NCI-H524 (cell line): ENCODE measurements around the gene FES.

Source experiments
- DNase-seq, 2 experiments: peaks; one replicate each; lab custom pipeline; 2025; lab: John Stamatoyannopoulos, UW

The FES gene

DNA sequence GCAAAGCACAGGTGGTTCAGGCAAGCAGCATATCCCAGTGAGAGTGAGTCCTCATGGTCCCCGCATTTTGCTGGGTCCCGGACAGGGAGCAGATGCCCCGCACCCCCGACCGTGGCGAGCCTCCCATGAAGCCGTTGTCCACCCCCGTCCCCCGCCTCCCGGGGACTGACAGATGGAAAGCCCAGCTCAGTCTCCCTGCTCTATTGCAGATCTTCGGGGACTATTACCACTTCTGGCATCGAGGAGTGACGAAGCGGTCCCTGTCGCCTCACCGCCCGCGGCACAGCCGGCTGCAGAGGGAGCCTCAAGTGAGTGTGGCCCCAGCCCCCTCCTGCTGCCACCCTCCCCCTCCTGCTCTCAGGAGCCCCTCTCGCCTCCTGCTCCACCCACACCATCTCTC lies 8.3 kb upstream of the FES start:
- peak in 1 of 2 experiments; percentile 64 for DNase-seq

DNA sequence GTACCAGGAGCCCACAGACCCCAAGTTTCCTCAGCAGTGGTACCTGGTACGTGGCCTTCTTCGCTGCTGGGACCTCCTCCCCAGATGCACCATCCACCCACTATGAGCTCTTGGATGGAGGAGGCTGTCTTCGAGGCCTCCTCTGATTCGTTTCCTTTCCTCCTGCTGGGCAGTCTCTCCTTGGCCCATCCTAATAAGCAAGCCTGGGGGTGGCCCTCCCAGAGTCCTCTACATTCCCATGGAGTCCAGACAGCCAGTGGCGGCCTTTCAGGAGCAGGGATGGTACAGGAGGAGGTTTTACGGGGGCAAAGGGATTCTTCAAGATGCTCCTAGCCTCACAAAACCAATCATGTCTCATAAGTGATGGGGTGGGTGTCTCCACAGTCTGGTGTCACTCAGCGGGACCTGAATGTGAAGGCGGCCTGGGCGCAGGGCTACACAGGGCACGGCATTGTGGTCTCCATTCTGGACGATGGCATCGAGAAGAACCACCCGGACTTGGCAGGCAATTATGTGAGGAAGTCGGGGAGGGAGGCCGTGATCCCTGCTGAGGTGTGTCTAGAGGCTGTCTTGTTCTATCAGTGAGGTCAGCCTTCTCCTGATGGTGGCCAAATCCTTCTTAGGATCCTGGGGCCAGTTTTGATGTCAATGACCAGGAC lies 7.7 kb upstream of the FES start:
- DNase-seq = no peak

DNA sequence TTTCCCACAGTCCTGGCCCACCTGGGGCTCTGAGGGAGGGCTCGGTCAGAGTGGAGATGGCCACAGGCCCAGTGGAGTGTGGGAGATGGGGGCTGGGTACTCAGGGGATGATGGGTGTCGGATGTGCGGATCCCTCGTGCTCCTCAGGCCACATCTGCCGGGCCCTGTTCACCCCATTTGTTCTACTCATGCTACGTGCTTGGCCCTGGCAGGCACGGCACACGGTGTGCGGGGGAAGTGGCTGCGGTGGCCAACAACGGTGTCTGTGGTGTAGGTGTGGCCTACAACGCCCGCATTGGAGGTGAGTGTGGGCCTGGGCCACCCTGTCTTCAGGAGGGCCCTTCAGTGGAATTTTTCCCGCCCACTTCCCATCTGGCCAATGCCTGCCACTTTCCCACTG lies 7.0 kb upstream of the FES start:
- DNase-seq = no peak

DNA sequence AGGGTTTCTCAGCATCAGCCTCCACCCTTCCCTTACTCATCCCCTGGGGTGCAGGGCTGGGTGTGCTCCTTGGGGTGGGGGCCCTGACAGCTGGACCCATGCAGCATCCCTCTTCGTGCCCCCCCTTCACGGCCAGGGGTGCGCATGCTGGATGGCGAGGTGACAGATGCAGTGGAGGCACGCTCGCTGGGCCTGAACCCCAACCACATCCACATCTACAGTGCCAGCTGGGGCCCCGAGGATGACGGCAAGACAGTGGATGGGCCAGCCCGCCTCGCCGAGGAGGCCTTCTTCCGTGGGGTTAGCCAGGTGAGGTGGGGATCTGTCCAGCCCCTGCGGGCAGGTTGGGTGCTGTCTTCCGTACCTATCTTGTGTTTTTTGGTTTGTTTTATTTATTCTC lies 6.3 kb upstream of the FES start:
- DNase-seq = no peak

DNA sequence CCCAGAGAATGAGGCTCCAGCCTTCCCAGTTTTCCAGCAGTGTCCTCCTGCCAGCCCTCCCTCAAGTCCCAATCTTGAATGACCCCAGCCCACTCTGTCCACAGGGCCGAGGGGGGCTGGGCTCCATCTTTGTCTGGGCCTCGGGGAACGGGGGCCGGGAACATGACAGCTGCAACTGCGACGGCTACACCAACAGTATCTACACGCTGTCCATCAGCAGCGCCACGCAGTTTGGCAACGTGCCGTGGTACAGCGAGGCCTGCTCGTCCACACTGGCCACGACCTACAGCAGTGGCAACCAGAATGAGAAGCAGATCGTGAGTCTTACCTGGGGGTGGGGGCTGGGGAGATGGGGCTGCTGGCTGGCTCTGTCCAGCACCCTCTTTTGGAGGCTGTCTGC lies 5.6 kb upstream of the FES start:
- DNase-seq = no peak

DNA sequence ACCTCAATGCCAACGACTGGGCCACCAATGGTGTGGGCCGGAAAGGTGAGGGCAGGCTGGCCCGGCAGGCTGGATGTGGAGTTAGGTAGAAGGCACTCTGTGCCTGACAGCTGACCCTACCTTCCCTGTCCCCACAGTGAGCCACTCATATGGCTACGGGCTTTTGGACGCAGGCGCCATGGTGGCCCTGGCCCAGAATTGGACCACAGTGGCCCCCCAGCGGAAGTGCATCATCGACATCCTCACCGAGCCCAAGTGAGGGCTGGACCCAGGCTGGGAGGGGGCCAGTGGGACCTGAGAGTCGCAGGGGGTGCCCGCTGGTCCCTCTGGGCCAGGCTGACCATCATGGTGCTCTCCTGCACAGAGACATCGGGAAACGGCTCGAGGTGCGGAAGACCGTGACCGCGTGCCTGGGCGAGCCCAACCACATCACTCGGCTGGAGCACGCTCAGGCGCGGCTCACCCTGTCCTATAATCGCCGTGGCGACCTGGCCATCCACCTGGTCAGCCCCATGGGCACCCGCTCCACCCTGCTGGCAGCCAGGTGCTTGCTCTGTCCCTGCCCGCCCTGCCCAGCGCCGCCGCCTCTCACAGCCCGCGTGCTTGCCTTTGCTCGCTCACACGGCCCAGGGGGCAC lies 4.5 kb upstream of the FES start:
- no peak for DNase-seq

DNA sequence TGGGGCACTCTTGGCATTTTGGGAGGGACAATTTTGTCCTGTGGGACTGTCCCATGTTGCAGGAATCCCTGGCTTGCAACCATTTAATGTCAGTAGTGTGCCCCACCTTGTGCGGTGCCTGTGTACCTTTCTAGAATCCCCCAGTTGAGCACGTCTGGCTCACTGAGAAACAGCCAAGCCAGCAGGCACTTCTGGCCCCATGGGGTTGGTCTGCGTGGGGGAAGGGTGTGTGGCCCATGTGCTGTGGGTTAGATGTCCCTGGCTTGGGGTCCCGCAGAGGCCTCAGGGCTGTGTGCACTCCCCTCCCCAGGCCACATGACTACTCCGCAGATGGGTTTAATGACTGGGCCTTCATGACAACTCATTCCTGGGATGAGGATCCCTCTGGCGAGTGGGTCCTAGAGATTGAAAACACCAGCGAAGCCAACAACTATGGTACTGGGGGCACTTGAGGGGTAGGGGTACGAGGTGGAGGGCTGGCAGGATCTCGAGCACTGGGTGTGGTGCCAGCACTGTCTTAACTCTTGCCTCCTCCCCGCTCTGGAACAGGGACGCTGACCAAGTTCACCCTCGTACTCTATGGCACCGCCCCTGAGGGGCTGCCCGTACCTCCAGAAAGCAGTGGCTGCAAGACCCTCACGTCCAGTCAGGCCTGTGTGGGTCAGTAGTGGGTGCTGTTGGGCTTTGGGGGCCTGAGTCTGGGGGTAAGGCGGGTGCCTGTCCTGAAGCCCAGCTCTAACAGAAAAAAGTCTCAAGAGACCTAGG lies 3.7 kb upstream of the FES start:
- no peak for DNase-seq

DNA sequence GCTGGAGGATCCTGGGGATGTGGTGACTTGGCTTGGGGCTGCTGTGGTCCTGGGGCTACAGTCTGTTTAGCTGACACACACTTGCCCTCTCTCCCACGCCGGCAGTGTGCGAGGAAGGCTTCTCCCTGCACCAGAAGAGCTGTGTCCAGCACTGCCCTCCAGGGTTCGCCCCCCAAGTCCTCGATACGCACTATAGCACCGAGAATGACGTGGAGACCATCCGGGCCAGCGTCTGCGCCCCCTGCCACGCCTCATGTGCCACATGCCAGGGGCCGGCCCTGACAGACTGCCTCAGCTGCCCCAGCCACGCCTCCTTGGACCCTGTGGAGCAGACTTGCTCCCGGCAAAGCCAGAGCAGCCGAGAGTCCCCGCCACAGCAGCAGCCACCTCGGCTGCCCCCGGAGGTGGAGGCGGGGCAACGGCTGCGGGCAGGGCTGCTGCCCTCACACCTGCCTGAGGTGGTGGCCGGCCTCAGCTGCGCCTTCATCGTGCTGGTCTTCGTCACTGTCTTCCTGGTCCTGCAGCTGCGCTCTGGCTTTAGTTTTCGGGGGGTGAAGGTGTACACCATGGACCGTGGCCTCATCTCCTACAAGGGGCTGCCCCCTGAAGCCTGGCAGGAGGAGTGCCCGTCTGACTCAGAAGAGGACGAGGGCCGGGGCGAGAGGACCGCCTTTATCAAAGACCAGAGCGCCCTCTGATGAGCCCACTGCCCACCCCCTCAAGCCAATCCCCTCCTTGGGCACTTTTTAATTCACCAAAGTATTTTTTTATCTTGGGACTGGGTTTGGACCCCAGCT lies 2.9 kb upstream of the FES start:
- DNase-seq = no peak

DNA sequence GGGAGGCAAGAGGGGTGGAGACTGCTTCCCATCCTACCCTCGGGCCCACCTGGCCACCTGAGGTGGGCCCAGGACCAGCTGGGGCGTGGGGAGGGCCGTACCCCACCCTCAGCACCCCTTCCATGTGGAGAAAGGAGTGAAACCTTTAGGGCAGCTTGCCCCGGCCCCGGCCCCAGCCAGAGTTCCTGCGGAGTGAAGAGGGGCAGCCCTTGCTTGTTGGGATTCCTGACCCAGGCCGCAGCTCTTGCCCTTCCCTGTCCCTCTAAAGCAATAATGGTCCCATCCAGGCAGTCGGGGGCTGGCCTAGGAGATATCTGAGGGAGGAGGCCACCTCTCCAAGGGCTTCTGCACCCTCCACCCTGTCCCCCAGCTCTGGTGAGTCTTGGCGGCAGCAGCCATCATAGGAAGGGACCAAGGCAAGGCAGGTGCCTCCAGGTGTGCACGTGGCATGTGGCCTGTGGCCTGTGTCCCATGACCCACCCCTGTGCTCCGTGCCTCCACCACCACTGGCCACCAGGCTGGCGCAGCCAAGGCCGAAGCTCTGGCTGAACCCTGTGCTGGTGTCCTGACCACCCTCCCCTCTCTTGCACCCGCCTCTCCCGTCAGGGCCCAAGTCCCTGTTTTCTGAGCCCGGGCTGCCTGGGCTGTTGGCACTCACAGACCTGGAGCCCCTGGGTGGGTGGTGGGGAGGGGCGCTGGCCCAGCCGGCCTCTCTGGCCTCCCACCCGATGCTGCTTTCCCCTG lies 2.2 kb upstream of the FES start:
- DNase-seq = no peak

DNA sequence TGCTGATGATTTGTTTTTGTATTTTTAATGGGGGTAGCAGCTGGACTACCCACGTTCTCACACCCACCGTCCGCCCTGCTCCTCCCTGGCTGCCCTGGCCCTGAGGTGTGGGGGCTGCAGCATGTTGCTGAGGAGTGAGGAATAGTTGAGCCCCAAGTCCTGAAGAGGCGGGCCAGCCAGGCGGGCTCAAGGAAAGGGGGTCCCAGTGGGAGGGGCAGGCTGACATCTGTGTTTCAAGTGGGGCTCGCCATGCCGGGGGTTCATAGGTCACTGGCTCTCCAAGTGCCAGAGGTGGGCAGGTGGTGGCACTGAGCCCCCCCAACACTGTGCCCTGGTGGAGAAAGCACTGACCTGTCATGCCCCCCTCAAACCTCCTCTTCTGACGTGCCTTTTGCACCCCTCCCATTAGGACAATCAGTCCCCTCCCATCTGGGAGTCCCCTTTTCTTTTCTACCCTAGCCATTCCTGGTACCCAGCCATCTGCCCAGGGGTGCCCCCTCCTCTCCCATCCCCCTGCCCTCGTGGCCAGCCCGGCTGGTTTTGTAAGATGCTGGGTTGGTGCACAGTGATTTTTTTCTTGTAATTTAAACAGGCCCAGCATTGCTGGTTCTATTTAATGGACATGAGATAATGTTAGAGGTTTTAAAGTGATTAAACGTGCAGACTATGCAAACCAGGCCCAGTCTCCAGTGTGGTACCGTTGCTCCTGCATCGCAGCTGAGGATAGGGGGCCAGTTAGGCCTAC lies 1.4 kb upstream of the FES start:
- DNase-seq = no peak

DNA sequence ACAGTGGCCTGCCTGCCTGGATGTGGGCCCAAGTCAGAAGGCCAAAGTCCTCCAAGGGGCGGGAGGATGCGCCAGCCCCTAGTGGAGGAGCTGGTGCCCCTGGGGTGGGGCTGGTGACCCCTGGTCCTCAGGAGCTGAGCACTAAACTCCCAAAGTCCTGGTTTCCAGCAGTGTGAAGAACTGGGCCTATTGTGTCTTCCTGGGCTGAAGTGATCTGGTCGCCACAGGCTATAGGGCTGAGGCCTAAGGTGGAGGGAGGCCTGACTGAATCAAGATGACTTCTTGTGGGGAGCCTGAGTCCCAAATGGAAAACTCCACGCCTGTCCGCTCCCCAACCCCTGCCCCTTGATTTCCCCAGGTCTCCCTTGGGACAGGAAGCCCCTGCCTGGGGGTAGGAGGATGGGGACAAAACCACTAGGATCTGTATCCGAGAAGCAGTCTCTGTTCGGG lies 753 bp upstream of the FES start:
- DNase-seq = no peak

DNA sequence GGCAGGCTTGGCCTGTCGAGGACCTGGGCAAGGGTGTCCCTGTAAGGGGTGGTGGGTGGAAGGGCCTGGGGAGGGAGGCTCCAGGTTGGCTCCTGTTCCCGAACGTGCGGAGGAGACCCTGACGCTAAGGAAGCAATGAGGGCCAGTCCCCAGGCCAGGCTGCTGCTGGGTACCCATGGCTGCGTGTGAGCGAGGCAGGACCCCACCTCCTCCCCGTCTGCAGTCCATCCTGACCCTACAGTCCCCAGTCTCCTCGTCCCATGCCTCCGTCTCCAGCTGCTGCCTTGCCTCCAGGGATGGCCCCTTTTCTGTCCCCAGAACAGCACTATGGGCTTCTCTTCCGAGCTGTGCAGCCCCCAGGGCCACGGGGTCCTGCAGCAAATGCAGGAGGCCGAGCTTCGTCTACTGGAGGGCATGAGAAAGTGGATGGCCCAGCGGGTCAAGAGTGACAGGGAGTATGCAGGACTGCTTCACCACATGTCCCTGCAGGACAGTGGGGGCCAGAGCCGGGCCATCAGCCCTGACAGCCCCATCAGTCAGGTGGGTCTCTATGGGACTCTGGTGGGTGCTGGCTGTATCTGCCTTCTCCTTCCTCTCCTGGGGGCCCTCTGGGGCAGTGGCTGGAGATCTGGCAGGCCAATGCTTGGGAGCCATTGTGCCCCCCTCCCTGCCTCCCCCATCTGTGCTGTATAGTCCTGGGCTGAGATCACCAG lies 571 bp downstream of the FES start:
- DNase-seq = no peak

DNA sequence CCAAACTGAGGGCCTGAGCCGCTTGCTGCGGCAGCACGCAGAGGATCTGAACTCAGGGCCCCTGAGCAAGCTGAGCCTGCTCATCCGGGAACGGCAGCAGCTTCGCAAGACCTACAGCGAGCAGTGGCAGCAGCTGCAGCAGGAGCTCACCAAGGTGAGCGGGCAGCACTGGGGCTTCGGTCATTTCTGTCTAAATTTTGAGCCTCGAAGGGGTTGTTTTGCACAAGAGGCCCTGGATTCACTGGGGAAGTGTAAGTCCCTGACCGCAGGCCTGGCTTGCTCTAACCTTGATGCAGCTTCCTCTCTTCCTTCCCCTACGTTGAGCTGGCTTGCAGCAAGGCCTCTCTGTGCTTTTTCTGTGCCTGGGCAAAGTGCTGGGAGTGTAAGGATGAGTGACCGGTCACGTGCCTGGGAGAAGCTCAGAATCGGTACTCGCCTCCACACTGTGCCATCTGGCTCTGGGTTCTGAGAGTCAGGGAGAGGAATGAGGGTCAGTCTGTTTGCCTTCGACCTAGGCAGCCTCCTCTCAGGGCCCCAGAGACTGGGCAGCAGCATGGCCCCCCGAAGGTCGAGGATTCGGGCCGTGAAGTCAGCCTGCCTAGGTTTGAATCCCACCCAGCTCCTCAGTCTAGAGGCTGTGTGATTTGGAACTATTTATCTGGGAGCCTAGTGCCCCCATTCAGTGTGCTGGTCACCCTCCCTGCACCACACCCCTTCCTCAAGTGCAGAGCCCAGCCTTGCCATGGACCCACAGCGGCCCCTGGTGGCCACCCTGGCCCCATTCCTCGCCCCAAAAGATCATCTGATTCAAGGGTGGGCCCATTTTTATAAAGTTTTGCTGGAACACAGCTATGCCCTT lies 1.4 kb downstream of the FES start:
- DNase-seq = peak; percentile 70 to 85

DNA sequence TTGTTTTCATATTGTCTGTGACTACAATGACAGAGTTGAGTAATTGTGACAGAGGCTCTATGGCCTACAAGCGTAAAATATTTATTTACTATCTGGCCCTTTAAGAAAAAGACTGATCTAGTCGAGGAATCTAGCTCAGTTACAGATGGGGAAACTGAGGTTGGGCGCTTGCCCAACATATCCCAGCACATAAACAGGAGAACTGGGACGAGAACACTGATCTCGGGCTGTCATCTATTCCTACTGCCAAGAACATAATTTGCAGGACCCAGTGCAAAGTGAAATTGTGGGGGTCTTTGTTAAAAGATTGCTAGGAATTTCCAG lies 1.9 kb downstream of the FES start:
- no peak for DNase-seq

DNA sequence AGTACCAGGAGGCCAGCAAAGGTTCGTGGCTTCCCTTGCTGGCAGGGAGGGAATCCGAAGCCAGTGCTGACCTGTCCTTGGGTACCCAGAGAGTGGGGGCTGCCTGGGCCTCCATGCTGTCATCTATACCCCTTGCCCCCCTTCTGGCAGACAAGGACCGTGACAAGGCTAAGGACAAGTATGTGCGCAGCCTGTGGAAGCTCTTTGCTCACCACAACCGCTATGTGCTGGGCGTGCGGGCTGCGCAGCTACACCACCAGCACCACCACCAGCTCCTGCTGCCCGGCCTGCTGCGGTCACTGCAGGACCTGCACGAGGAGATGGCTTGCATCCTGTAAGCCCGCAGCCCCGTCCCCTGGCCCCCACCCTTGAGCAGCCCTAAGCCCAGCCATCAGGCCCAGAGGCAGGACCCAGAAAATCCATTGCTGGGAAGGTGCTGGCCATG lies 2.8 kb downstream of the FES start:
- DNase-seq = no peak

DNA sequence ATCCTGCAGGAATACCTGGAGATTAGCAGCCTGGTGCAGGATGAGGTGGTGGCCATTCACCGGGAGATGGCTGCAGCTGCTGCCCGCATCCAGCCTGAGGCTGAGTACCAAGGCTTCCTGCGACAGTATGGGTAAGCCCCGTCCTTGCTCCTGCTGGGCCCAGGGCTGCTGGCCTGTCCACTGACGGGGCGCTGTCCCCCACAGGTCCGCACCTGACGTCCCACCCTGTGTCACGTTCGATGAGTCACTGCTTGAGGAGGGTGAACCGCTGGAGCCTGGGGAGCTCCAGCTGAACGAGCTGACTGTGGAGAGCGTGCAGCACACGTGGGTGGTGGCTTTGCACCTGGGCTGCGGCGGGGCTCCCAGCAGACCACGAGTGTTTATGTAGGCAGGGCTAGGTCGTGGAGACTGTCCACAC lies 5.0 kb downstream of the FES start:
- DNase-seq = no peak

DNA sequence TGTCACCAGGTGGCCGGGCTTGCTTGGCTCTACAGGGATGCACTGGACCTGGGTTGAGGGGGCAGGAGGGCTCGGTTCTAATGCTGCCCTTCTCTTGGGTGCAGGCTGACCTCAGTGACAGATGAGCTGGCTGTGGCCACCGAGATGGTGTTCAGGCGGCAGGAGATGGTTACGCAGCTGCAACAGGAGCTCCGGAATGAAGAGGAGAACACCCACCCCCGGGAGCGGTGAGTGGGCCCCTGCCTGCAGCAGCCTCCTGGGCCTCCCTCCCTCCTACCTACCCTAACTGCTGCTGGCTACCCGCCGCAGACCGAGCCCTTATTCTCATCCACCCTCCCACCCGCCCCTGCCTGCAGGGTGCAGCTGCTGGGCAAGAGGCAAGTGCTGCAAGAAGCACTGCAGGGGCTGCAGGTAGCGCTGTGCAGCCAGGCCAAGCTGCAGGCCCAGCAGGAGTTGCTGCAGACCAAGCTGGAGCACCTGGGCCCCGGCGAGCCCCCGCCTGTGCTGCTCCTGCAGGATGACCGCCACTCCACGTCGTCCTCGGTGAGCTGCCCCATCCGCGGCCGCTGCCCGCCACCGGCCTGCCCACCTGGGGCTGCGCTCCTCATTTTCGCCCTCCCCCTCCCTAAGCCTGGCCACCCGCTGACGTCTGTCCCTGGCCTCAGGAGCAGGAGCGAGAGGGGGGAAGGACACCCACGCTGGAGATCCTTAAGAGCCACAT lies 5.6 kb downstream of the FES start:
- DNase-seq = no peak

DNA sequence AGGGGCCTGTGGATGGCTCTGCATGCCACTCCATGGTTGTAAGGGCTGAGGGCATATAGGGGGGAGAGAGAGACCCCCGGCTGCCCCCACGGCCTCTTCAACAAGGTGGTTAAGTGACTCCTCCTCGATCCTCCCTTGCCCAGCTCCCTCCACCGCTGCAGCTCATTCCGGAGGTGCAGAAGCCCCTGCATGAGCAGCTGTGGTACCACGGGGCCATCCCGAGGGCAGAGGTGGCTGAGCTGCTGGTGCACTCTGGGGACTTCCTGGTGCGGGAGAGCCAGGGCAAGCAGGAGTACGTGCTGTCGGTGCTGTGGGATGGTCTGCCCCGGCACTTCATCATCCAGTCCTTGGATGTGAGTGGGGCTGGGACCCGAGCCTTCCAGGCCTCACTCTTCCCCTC lies 6.5 kb downstream of the FES start:
- DNase-seq = no peak
